Sigmoid colon (tissue), 7 donors: ENCODE results near the gene LMO1. TPM values are rescaled to one million over a fixed set of nuclear protein-coding genes. Genes with fewer than 3 reads are reported as not detected.

Source experiments
- DNase-seq: peaks from one replicate; pipeline ENCODE4 v3.0.0-alpha.2; 2019
- H3K27ac ChIP-seq, 4 donors: fragments of 200-600 bp; sonication (generic); one replicate each; pipeline ENCODE4 v1.5.1; 2016 to 2019; ENCODE audit warnings: mild to moderate bottlenecking in 1 of 4
- H3K27me3 ChIP-seq, 3 donors: fragments of 200-600 bp; sonication (generic); one replicate each; pipeline ENCODE4 v1.5.1; 2019; ENCODE audit warnings: mild to moderate bottlenecking in 1 of 3
- H3K36me3 ChIP-seq, 4 donors: fragments of 200-600 bp; sonication (generic); one replicate each; pipeline ENCODE4 v1.5.1; 2016 to 2019
- H3K4me1 ChIP-seq, 4 donors: fragments of 200-600 bp; sonication (generic); one replicate each; pipeline ENCODE4 v1.5.1; 2017 to 2019
- H3K4me3 ChIP-seq, 4 donors: fragments of 200-600 bp; sonication (generic); one replicate each; pipeline ENCODE4 v1.5.1; 2017 to 2019; ENCODE audit warnings: mild to moderate bottlenecking in 2 of 4, moderate library complexity in 1 of 4
- H3K9me3 ChIP-seq, 4 donors: fragments of 200-600 bp in 3 of 4; sonication (generic) in 3 of 4; one replicate each; pipeline versions ENCODE4 v1.5.1 to v1.6.1; 2013 to 2019
- CTCF ChIP-seq, 4 experiments: fragments of 450-650 bp in 3 of 4; fragments of 200-600 bp in 1 of 4; IDR thresholded peaks; one replicate each; pipeline ENCODE4 v1.5.1; 2016 to 2019; ENCODE audit warnings: antibody characterized with exemption in 4 of 4, mild to moderate bottlenecking in 3 of 4, moderate library complexity in 2 of 4
- EP300 ChIP-seq, 4 donors: sonication (generic); formaldehyde crosslinking; IDR thresholded peaks; one replicate each; pipeline ENCODE4 v1.6.1; 2017; ENCODE audit warnings: antibody characterized with exemption in 4 of 4
- POLR2A ChIP-seq, 2 donors: fragments of 450-650 bp; IDR thresholded peaks; one replicate each; pipeline ENCODE4 v1.6.1; 2016; ENCODE audit warnings: antibody characterized with exemption in 2 of 2, mild to moderate bottlenecking in 2 of 2, moderate library complexity in 2 of 2
- POLR2AphosphoS5 ChIP-seq, 4 donors: sonication (generic); formaldehyde crosslinking; IDR thresholded peaks; one replicate each; pipeline ENCODE4 v1.6.1; 2017; ENCODE audit warnings: antibody characterized with exemption in 4 of 4
- WGBS, 2 donors: extraction: QIAGEN DNeasy Blood & Tissue Kit; methylation state at CpG; one replicate each; pipeline ENCODE4 v1.1.7; 2013; 5-methylcytosine and 5-hydroxymethylcytosine counted together
- intact Hi-C: fragments of 100-400 bp; cut with DNase I; formaldehyde crosslinking; loops from one replicate; pipeline ENCODE4 v1.15.1; 2023
- polyA plus RNA-seq, 3 donors: library from polyadenylated mRNA; stranded (reverse); fragments of 200-250 nt; gene quantifications; one replicate each; pipeline ENCODE4 v1.2.3, GENCODE V29; 2013
- total RNA-seq, 4 donors: library from RNA; depleted of rRNA; stranded (reverse); fragments of >200 nt; gene quantifications; one replicate each; pipeline ENCODE4 v1.1.0, GENCODE V29; 2016
- donor health status: healthy with polysubstance abuse.
- donor health status: Bipolar disorder and iron deficiency.
- donor health status: healthy.

Gene LMO1
- total and polyA plus RNA-seq, 7 donors, result 0.04 to 1.8 (median 0.66) TPM; not detected in 4

GRCh38 chr11:8230921-8231847 is 32.5 kb downstream of the LMO1 start:
- Histone ChIP-seq H3K9me3 (no peaks in the 10 kb centered on the region), H3K27me3 (peaks cover 0 to 5% (median 0%) of the 10 kb centered on the region in 3 donors), H3K4me3 (no peak overlapping the region), H3K4me1 (peaks cover 0 to 8% (median 3%) of the 10 kb centered on the region in 4 donors), H3K27ac (no peak overlapping the region), H3K36me3 (no peaks in the 10 kb centered on the region)
- DNase-seq, result no peak
- 88 to 90% methylated on average over 21 of the region's 21 CpGs for WGBS, 2 donors
- TF ChIP-seq POLR2AphosphoS5 (IDR thresholded peaks at IDR 0.05) (no peak), EP300 (IDR thresholded peaks at IDR 0.05) (no peak), POLR2A (IDR thresholded peaks at IDR 0.05) (no peak), CTCF (IDR thresholded peaks at IDR 0.05) (no peak)
- intact Hi-C loops, result no loop called here

GRCh38 chr11:8230178-8230859 is 33.4 kb downstream of the LMO1 start:
- WGBS, 2 donors, result 92 to 94% methylated on average over 22 of the region's 22 CpGs
- Histone ChIP-seq H3K4me1 (peaks cover 0 to 13% (median 3%) of the 10 kb centered on the region in 4 donors), H3K27me3 (peaks cover 0 to 5% (median 0%) of the 10 kb centered on the region in 3 donors), H3K36me3 (no peaks in the 10 kb centered on the region), H3K9me3 (no peaks in the 10 kb centered on the region), H3K4me3 (no peak overlapping the region), H3K27ac (no peak overlapping the region)
- DNase-seq, result no peak
- intact Hi-C loops, result no loop called here
- no peak for TF ChIP-seq CTCF (IDR thresholded peaks at IDR 0.05)
- no peak for TF ChIP-seq POLR2A (IDR thresholded peaks at IDR 0.05)
- no peak for TF ChIP-seq POLR2AphosphoS5 (IDR thresholded peaks at IDR 0.05)
- TF ChIP-seq EP300 (IDR thresholded peaks at IDR 0.05), result no peak

GRCh38 chr11:8229299-8230177 is 34.1 kb downstream of the LMO1 start:
- Histone ChIP-seq H3K4me1 (peaks cover 0 to 13% (median 3%) of the 10 kb centered on the region in 4 donors), H3K27me3 (peaks cover 0 to 5% (median 0%) of the 10 kb centered on the region in 3 donors), H3K4me3 (no peak overlapping the region), H3K36me3 (no peaks in the 10 kb centered on the region), H3K9me3 (no peaks in the 10 kb centered on the region), H3K27ac (no peak overlapping the region)
- WGBS, 2 donors, result 37 to 68% methylated on average over 9 of the region's 9 CpGs
- DNase-seq, result no peak
- TF ChIP-seq CTCF (IDR thresholded peaks at IDR 0.05), result no peak
- no peak for TF ChIP-seq POLR2A (IDR thresholded peaks at IDR 0.05)
- no peak for TF ChIP-seq POLR2AphosphoS5 (IDR thresholded peaks at IDR 0.05)
- no peak for TF ChIP-seq EP300 (IDR thresholded peaks at IDR 0.05)
- intact Hi-C loops, result no loop called here

- no peak for DNase-seq
- TF ChIP-seq CTCF (IDR thresholded peaks at IDR 0.05) (no peak), POLR2AphosphoS5 (IDR thresholded peaks at IDR 0.05) (no peak), EP300 (IDR thresholded peaks at IDR 0.05) (no peak), POLR2A (IDR thresholded peaks at IDR 0.05) (no peak)
- H3K36me3 ChIP-seq, result no peaks in the 10 kb centered on the region
- 77 to 78% methylated on average over 7 of the region's 7 CpGs for WGBS, 2 donors
- no peak overlapping the region for H3K4me3 ChIP-seq
- H3K27me3 ChIP-seq, result peaks cover 0 to 5% (median 0%) of the 10 kb centered on the region in 3 donors
- H3K4me1 ChIP-seq, result peaks cover 0 to 13% (median 3%) of the 10 kb centered on the region in 4 donors
- no peaks in the 10 kb centered on the region for H3K9me3 ChIP-seq
- no peak overlapping the region for H3K27ac ChIP-seq
- intact Hi-C loops, result no loop called here
These were observed 35.4 kb downstream of the LMO1 start for GRCh38 chr11:8228231-8228630.
